ENCODE measurements around the gene ETS2. TPM values are rescaled to one million over a fixed set of nuclear protein-coding genes. Genes with fewer than 3 reads are reported as not detected.
A peak's percentile ranks its signal among the peaks of the same experiment; 100 is the strongest.

ETS2 gene
- total RNA-seq, 1 experiment from 2014 or later: 127 TPM

- H3K4me1 ChIP-seq (ENCODE audit: insufficient read depth, low read length): peaks cover 30% of the 10 kb centered on the region
- H3K27ac ChIP-seq (ENCODE audit: low read length): peak overlapping the region; percentile 33
- no peaks in the 10 kb centered on the region for H3K9me3 ChIP-seq (ENCODE audit: low read length)
- H3K4me2 ChIP-seq (ENCODE audit: low read length): no peak overlapping the region
- no peaks in the 10 kb centered on the region for H3K27me3 ChIP-seq (ENCODE audit: low read length)
- no peaks in the 10 kb centered on the region for H3K9me2 ChIP-seq (replicated peaks; ENCODE audit: low read length)
- DNase-seq (peak; percentile 30), ATAC-seq (peak; percentile 26)
- no TSS peak for BruUV-seq (replicated peaks)
- H3K36me3 ChIP-seq (ENCODE audit: low read depth, low read length): no peaks in the 10 kb centered on the region
- H3F3A ChIP-seq (ENCODE audit: low read length, unreplicated experiment): no peaks in the 10 kb centered on the region
- no peaks in the 10 kb centered on the region for H3K79me2 ChIP-seq (ENCODE audit: low read length)
- ChIA-PET CTCF (interaction anchor here (0.6 to 1.0 kb wide), 2 partner anchors 100 to 149 kb away, joined by 3 to 4 read pairs; no protein-coding TSS in a partner anchor), POLR2A (ENCODE audit: unreplicated experiment) (no interaction called here)
- TF ChIP-seq EZH2 (IDR thresholded peaks at IDR 0.05; ENCODE audit: low read length, unreplicated experiment) (no peak), CTCF (conservative IDR thresholded peaks at IDR 0.05; ENCODE audit: low read depth, low read length) (no peak), EZH2phosphoT487 (IDR thresholded peaks at IDR 0.05; ENCODE audit: borderline replicate concordance, low read length) (no peak)
- H3K9ac ChIP-seq (ENCODE audit: low read length): no peak overlapping the region
- intact Hi-C loops (cut with micrococcal nuclease): no loop called here
- no peak overlapping the region for H3K4me3 ChIP-seq (ENCODE audit: low read length)
- no peaks in the 10 kb centered on the region for H4K20me1 ChIP-seq (ENCODE audit: low read length)
- no peak overlapping the region for H2AFZ ChIP-seq (ENCODE audit: low read length)
Measured at GRCh38 chr21:38769191-38769780, 36.4 kb upstream of the ETS2 start.

GRCh38 chr21:38770660-38771059, 35.1 kb upstream of the ETS2 start:
- Histone ChIP-seq H3K27ac (ENCODE audit: low read length) (no peak overlapping the region), H3K4me3 (ENCODE audit: low read length) (no peak overlapping the region), H2AFZ (ENCODE audit: low read length) (no peak overlapping the region), H3K36me3 (ENCODE audit: low read depth, low read length) (no peaks in the 10 kb centered on the region), H4K20me1 (ENCODE audit: low read length) (no peaks in the 10 kb centered on the region), H3K4me1 (ENCODE audit: insufficient read depth, low read length) (peaks cover 33% of the 10 kb centered on the region), H3K27me3 (ENCODE audit: low read length) (no peaks in the 10 kb centered on the region), H3F3A (ENCODE audit: low read length, unreplicated experiment) (no peaks in the 10 kb centered on the region), H3K9me2 (replicated peaks; ENCODE audit: low read length) (no peaks in the 10 kb centered on the region), H3K79me2 (ENCODE audit: low read length) (no peaks in the 10 kb centered on the region), H3K9ac (ENCODE audit: low read length) (no peak overlapping the region), H3K4me2 (ENCODE audit: low read length) (no peak overlapping the region), H3K9me3 (ENCODE audit: low read length) (no peaks in the 10 kb centered on the region)
- POLR2A ChIA-PET (ENCODE audit: unreplicated experiment): interaction anchor here (0.6 kb wide), 1 partner anchor 25 kb away, joined by 3 read pairs; no protein-coding TSS in a partner anchor
- intact Hi-C loops (cut with micrococcal nuclease): no loop called here
- DNase-seq (no peak), ATAC-seq (no peak)
- CTCF ChIA-PET: interaction anchor here (0.6 kb wide), 1 partner anchor 9 kb away, joined by 3 read pairs; no protein-coding TSS in a partner anchor
- no TSS peak for BruUV-seq (replicated peaks)
- no peak for TF ChIP-seq CTCF (conservative IDR thresholded peaks at IDR 0.05; ENCODE audit: low read depth, low read length)
- TF ChIP-seq EZH2 (IDR thresholded peaks at IDR 0.05; ENCODE audit: low read length, unreplicated experiment): no peak
- TF ChIP-seq EZH2phosphoT487 (IDR thresholded peaks at IDR 0.05; ENCODE audit: borderline replicate concordance, low read length): no peak

GRCh38 chr21:38771536-38771935, 34.2 kb upstream of the ETS2 start:
- intact Hi-C loops (cut with micrococcal nuclease): no loop called here
- Histone ChIP-seq H2AFZ (ENCODE audit: low read length) (no peak overlapping the region), H3F3A (ENCODE audit: low read length, unreplicated experiment) (no peaks in the 10 kb centered on the region), H3K4me1 (ENCODE audit: insufficient read depth, low read length) (peaks cover 33% of the 10 kb centered on the region), H3K27ac (ENCODE audit: low read length) (no peak overlapping the region), H3K9me2 (replicated peaks; ENCODE audit: low read length) (no peaks in the 10 kb centered on the region), H3K4me2 (ENCODE audit: low read length) (no peak overlapping the region), H3K79me2 (ENCODE audit: low read length) (no peaks in the 10 kb centered on the region), H3K9me3 (ENCODE audit: low read length) (no peaks in the 10 kb centered on the region), H3K36me3 (ENCODE audit: low read depth, low read length) (no peaks in the 10 kb centered on the region), H3K4me3 (ENCODE audit: low read length) (no peak overlapping the region), H3K27me3 (ENCODE audit: low read length) (no peaks in the 10 kb centered on the region), H3K9ac (ENCODE audit: low read length) (no peak overlapping the region), H4K20me1 (ENCODE audit: low read length) (no peaks in the 10 kb centered on the region)
- ChIA-PET CTCF (no interaction called here), POLR2A (ENCODE audit: unreplicated experiment) (interaction anchor here (0.5 kb wide), 1 partner anchor 17 kb away, joined by 3 read pairs; no protein-coding TSS in a partner anchor)
- no peak for DNase-seq
- ATAC-seq: no peak
- BruUV-seq (replicated peaks): no TSS peak
- TF ChIP-seq CTCF (conservative IDR thresholded peaks at IDR 0.05; ENCODE audit: low read depth, low read length) (no peak), EZH2phosphoT487 (IDR thresholded peaks at IDR 0.05; ENCODE audit: borderline replicate concordance, low read length) (no peak), EZH2 (IDR thresholded peaks at IDR 0.05; ENCODE audit: low read length, unreplicated experiment) (no peak)
